Measurements from ENCODE around the gene USP15. TPM values are rescaled to one million over a fixed set of nuclear protein-coding genes. Genes with fewer than 3 reads are reported as not detected.

Gene USP15
- total RNA-seq, 4 donors from 2014 or later = 71.1 to 335 (median 97.0) TPM

DNA sequence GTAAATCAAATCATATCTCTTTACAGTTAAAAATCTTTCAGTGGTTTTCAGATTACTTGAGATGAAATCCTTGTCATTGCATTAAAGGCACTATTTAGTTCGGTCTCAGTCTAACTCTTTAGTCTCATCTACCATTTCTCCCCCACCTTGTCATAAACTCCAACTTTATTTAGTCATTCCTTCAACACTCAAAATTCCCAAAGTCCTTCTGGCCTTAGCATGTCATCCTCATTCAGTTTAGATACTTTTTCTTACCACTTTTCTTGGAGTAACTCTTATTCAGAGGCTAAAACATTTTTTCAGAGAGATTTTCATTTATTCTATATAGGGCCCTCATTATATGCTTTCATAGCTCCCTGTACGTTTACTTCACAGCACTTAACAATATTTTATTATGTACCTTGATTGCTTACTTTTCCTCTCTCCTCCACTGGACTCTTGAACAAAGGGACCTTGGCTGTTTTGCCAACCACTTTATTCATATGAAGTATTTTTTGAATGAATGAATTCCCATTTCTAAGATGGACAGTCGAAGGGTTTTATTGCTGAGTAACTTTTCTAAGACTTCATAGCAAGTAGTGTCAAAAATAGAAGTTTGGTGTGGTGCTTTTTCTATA is 12.8 kb downstream of the USP15 start:
- Histone ChIP-seq H3K27ac (no peak overlapping the region), H3K4me1 (peaks cover 13 to 92% (median 46%) of the 10 kb centered on the region in 4 donors), H3K4me3 (no peak overlapping the region), H3K27me3 (no peaks in the 10 kb centered on the region), H3K9me3 (no peaks in the 10 kb centered on the region), H3K36me3 (no peaks in the 10 kb centered on the region)
- in situ Hi-C loops (cut with MboI; ENCODE audit: low pct_ligation_motif_present in 1 of 4, low pct_unique_long_range_greater_than_20kb in 1 of 4, low sequenced_read_pairs in 3 of 4) = loop anchor here in 1 of 4 donors (25.0 kb wide), 1 partner anchor 189 kb away; the partner anchor contains the start of gene MON2
- intact Hi-C loops (cut with DNase I; ENCODE audit: low total_unique reads) = no loop called here
- 56 to 63% methylated on average over 3 of the region's 3 CpGs for WGBS, 2 donors (ENCODE audit: low coverage in 1 of 2)
- DNase-seq = no peak
- TF ChIP-seq, protein P1, sequence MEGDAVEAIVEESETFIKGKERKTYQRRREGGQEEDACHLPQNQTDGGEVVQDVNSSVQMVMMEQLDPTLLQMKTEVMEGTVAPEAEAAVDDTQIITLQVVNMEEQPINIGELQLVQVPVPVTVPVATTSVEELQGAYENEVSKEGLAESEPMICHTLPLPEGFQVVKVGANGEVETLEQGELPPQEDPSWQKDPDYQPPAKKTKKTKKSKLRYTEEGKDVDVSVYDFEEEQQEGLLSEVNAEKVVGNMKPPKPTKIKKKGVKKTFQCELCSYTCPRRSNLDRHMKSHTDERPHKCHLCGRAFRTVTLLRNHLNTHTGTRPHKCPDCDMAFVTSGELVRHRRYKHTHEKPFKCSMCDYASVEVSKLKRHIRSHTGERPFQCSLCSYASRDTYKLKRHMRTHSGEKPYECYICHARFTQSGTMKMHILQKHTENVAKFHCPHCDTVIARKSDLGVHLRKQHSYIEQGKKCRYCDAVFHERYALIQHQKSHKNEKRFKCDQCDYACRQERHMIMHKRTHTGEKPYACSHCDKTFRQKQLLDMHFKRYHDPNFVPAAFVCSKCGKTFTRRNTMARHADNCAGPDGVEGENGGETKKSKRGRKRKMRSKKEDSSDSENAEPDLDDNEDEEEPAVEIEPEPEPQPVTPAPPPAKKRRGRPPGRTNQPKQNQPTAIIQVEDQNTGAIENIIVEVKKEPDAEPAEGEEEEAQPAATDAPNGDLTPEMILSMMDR (IDR thresholded peaks at IDR 0.05) = no peak
- TF ChIP-seq EP300 (IDR thresholded peaks at IDR 0.05; ENCODE audit: low read depth) (no peak), POLR2A (IDR thresholded peaks at IDR 0.05) (no peak), POLR2AphosphoS5 (IDR thresholded peaks at IDR 0.05) (no peak)

DNA sequence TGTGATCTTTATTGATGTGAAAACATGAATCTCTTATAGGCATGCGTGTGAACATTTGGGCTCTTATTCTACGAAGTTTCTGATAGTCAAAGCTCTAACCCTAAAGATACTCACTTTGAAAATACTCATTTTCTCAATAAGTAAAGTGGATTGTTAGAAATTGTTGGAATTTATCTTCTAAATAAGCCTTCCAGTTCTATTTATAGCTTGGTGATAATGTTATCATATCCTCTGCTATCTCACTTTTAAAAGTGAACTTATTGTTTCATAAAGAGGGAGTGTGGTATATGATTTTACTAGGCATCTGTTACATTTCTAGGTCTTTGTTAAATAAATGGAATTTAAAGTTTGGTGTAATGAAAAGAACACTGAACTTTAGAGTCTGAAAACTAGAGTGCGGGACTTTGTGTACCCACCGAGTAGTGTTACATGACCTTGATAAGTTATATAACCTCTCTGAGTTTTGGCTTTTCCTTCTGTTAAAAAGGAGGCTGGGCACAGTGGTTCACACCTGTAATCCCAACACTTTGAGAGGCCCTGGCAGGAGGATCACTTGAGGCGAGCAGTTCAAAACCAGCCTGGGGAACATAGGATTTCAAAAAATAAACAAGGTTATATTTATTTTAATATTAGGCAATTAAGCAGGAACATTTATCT is 13.6 kb downstream of the USP15 start:
- H3K4me3 ChIP-seq = no peak overlapping the region
- 85 to 86% methylated on average over 5 of the region's 5 CpGs for whole genome bisulfite sequencing, 2 donors (ENCODE audit: low coverage in 1 of 2)
- DNase-seq = no peak
- H3K27me3 ChIP-seq = no peaks in the 10 kb centered on the region
- H3K9me3 ChIP-seq = no peaks in the 10 kb centered on the region
- no peaks in the 10 kb centered on the region for H3K36me3 ChIP-seq
- TF ChIP-seq, protein P1 (IDR thresholded peaks at IDR 0.05) = no peak
- TF ChIP-seq POLR2AphosphoS5 (IDR thresholded peaks at IDR 0.05) (no peak), POLR2A (IDR thresholded peaks at IDR 0.05) (no peak), EP300 (IDR thresholded peaks at IDR 0.05; ENCODE audit: low read depth) (no peak)
- H3K4me1 ChIP-seq = peaks cover 13 to 84% (median 42%) of the 10 kb centered on the region in 4 donors
- no peak overlapping the region for H3K27ac ChIP-seq
- in situ Hi-C loops (cut with MboI; ENCODE audit: low pct_ligation_motif_present in 1 of 4, low pct_unique_long_range_greater_than_20kb in 1 of 4, low sequenced_read_pairs in 3 of 4) (loop anchor here in 1 of 4 donors (25.0 kb wide), 1 partner anchor 188 kb away; the partner anchor contains the start of gene MON2), intact Hi-C loops (cut with DNase I; ENCODE audit: low total_unique reads) (no loop called here)

DNA sequence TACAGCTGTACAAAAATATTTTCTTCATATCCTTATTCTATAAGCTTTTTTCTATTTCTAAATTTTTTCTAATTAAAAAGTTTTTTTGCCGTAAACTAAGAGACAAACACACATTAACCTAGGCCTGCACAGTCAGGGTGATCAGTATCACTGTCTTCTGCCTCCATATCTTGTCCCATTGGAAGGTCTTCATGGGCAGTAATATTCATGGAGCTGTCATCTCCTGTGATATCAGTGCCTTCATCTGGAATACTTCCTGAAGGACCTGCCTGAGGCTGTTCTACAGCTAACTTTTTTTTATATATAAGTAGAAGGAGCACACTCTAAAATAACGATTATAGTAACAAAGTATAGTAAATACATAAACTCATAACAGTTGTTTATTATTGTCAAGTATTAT is 17.8 kb downstream of the USP15 start:
- 94 to 96% methylated on average over 2 of the region's 2 CpGs for WGBS, 2 donors (ENCODE audit: low coverage in 1 of 2)
- no peaks in the 10 kb centered on the region for H3K36me3 ChIP-seq
- DNase-seq = no peak
- H3K9me3 ChIP-seq = no peaks in the 10 kb centered on the region
- peaks cover 11 to 59% (median 27%) of the 10 kb centered on the region in 4 donors for H3K4me1 ChIP-seq
- H3K27ac ChIP-seq = no peak overlapping the region
- no peak overlapping the region for H3K4me3 ChIP-seq
- TF ChIP-seq EP300 (IDR thresholded peaks at IDR 0.05; ENCODE audit: low read depth) (no peak), POLR2AphosphoS5 (IDR thresholded peaks at IDR 0.05) (no peak), POLR2A (IDR thresholded peaks at IDR 0.05) (no peak)
- TF ChIP-seq, protein P1 (IDR thresholded peaks at IDR 0.05) = no peak
- in situ Hi-C loops (cut with MboI; ENCODE audit: low pct_ligation_motif_present in 1 of 4, low pct_unique_long_range_greater_than_20kb in 1 of 4, low sequenced_read_pairs in 3 of 4) (no loop called here), intact Hi-C loops (cut with DNase I; ENCODE audit: low total_unique reads) (no loop called here)
- H3K27me3 ChIP-seq = no peaks in the 10 kb centered on the region

DNA sequence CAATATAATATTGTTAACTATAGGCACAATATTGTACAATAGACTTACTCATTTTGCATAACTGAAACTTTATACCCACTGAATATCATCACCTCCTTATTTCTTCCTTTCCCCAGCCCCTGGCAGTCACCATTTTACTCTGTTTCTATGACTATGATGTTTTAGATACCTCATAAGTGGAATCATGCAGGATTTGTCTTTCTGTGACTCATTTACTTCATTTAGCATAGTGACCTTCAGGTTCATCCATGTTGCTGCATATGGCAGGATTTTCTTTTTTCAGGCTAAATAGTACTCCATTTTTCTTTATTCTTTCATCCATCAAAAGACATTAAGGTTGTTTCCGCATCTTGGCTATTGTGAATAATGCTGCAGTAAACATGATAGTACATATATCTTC is 18.9 kb downstream of the USP15 start:
- intact Hi-C loops (cut with DNase I; ENCODE audit: low total_unique reads) (no loop called here), in situ Hi-C loops (cut with MboI; ENCODE audit: low pct_ligation_motif_present in 1 of 4, low pct_unique_long_range_greater_than_20kb in 1 of 4, low sequenced_read_pairs in 3 of 4) (no loop called here)
- DNase-seq = no peak
- H3K4me1 ChIP-seq = peaks cover 5 to 54% (median 24%) of the 10 kb centered on the region in 4 donors
- H3K36me3 ChIP-seq = no peaks in the 10 kb centered on the region
- H3K27ac ChIP-seq = no peak overlapping the region
- WGBS, 2 donors (ENCODE audit: low coverage in 1 of 2) = 100% methylated on average over 1 of the region's 1 CpG
- H3K9me3 ChIP-seq = no peaks in the 10 kb centered on the region
- TF ChIP-seq POLR2AphosphoS5 (IDR thresholded peaks at IDR 0.05) (no peak), EP300 (IDR thresholded peaks at IDR 0.05; ENCODE audit: low read depth) (no peak), POLR2A (IDR thresholded peaks at IDR 0.05) (no peak)
- TF ChIP-seq, protein P1 (IDR thresholded peaks at IDR 0.05) = no peak
- H3K4me3 ChIP-seq = no peak overlapping the region
- no peaks in the 10 kb centered on the region for H3K27me3 ChIP-seq

All from transverse colon (tissue), 4 donors.